GDM1 (cell line): ENCODE measurements around the gene GATAD2A.
"Not testable (repeated sequence)": the region's sequence is repeated elsewhere in the genome, so short reads cannot be mapped to it uniquely, and the experiment has no call there.

Experiments used
- DNase-seq: peaks from one replicate; lab custom pipeline; 2025; lab: John Stamatoyannopoulos, UW

The GATAD2A gene

GRCh38 chr19:19404879-19405860 lies at the start of gene GATAD2A:
TSS of gene GATAD2A (plus strand) at chr19:19405675. CDS start at chr19:19465346, 59,671 bp downstream.
- peak; percentile 88 for DNase-seq

GRCh38 chr19:19356500-19356899 lies 49.0 kb upstream of the GATAD2A start:
- no peak for DNase-seq

DNA sequence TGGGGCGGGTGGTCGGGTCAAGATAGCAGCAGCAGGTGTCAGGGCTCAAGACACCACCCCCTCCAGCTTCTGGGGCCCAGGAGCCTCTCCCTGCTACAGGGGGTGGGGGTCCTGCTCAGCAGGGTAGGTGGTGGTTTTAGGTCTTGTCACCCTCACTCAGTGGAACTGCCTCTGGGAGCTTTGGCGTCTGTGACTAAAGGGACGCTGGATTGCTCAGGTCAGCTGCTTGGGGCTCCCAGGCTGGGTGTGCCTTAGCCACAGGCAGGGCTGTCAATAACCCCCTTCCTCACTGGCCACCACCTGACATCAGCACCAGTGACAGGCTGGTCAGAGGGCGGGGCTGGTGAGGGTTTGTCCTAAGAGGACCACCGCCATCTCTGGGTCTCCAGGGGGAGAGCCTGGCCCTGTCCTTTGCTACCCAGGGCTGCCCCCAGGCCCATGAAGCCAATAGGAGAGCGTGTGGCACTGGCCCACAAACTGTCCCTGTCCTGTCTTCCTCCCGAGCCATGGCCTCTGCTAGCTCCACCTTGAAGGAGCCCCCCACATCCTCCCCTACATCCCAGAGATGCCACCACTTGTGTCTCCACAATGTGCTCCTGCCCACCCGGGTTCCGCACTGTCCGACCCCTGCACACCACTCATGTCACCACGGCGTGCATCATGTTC lies 48.4 kb upstream of the GATAD2A start:
- DNase-seq, result no peak

- DNase-seq, result peak; percentile 36
These were observed 44.3 kb upstream of the GATAD2A start for GRCh38 chr19:19361075-19361594.

- DNase-seq, result no peak
These were observed 43.4 kb upstream of the GATAD2A start for GRCh38 chr19:19362075-19362474.

GRCh38 chr19:19366434-19367396 lies 38.8 kb upstream of the GATAD2A start:
- peak; percentile 62 for DNase-seq

- DNase-seq, result no peak
These were observed 37.4 kb upstream of the GATAD2A start for GRCh38 chr19:19368087-19368486.

- no peak for DNase-seq
These were observed 34.4 kb upstream of the GATAD2A start for GRCh38 chr19:19371059-19371458.

DNA sequence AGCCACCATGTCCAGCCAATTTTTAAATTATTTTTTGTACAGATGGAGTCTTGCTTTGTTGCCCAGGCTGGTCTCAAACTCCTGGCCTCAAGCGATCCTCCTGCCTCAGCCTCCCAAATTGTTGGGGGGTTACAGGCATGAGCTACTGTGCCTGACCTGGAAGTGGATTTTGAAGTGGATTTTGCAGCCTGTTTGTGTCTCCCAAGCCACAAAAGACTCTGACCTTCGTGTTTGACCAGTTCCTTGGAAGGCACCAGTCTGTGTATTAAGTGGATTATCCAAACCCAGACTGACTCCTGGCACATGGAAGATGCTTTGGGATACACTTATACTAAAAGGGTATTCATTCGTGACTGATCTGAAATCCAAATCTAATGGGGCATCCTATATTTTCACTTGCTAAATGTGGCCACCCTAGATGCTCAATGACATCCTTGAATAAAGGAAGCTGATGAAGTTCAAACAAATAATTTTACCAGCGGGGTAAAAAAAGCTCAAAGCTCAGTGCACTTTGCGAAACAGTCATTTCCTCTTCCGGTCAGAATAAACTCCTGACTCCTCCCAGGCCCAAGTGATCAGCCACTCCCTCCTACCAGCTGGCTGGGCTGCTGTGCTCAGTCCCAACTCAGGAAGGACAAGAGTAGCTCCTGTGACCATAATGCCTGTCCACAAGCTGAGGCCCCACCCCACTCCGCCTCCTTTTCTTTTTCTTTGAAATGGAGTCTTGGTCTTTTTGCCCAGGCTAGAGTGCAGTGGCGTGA lies 32.6 kb upstream of the GATAD2A start:
- DNase-seq, result peak; percentile 69

- no peak for DNase-seq
These were observed 25.9 kb upstream of the GATAD2A start for GRCh38 chr19:19379527-19379926.

GRCh38 chr19:19380316-19380715 lies 25.2 kb upstream of the GATAD2A start:
- DNase-seq, result not testable (repeated sequence)

DNA sequence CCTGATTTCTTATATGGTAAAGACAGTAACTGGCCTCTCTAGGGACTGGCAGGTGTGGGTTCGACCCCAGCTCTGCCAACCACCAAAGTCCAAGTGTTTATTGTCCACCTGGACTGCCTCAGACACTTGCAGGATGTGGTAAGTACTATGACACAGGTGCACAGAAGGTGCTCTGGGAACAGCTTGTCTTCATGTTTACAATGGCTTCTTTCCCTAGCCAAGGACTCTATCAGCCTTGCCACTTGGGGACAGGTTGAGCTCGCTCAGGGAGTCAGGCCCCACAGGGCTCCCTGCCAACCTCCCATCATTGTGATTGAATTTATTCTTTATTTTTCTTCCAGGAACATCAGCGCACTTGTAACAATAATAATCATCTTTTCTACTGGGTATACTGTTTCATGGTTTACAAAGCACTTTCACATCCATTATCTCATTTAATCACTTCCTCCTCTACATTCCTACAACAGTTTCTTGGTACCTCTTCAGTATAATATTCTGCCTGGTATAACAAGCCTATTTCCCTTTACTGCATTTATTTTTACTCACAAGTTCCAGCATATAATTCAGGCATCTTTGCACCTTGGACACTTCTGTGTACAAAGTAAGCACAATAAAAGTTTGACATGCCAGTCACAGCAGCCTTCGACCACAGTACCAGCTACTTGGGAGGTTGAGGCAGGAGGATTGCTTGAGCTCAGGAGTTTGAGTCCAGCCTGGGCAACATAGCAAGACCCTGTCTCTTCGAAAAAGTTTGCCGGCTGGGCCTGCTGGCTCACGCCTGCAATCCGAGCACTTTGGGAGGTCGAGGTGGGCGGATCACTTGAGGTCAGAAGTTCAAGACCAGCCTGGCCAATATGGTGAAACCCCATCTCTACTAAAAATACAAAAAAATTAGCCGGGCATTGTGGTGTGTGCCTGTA lies 24.2 kb upstream of the GATAD2A start:
- no peak for DNase-seq

DNA sequence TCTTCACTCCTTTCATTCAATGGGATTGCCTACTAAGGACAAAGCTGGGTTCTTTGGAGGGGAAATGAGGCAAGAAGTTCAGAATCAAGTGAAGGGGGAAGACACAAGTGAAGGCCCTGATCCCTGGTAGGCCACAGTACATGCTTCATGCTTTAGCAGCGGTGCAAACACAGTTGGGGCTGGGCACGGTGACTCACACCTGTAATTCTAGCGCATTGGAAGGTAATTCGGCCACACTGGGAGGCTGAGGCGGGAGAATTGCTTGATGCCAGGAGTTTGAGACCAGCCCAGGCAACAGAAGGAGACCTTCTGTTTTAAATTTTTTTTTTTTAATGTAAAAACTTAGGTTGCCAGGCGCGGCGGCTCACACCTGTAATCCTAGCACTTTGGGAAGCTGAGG lies 23.4 kb upstream of the GATAD2A start:
- no peak for DNase-seq

GRCh38 chr19:19384486-19384885 lies 21.0 kb upstream of the GATAD2A start:
- no peak for DNase-seq

- peak; percentile 100 for DNase-seq
These were observed 20.2 kb upstream of the GATAD2A start for GRCh38 chr19:19385131-19385895.

DNA sequence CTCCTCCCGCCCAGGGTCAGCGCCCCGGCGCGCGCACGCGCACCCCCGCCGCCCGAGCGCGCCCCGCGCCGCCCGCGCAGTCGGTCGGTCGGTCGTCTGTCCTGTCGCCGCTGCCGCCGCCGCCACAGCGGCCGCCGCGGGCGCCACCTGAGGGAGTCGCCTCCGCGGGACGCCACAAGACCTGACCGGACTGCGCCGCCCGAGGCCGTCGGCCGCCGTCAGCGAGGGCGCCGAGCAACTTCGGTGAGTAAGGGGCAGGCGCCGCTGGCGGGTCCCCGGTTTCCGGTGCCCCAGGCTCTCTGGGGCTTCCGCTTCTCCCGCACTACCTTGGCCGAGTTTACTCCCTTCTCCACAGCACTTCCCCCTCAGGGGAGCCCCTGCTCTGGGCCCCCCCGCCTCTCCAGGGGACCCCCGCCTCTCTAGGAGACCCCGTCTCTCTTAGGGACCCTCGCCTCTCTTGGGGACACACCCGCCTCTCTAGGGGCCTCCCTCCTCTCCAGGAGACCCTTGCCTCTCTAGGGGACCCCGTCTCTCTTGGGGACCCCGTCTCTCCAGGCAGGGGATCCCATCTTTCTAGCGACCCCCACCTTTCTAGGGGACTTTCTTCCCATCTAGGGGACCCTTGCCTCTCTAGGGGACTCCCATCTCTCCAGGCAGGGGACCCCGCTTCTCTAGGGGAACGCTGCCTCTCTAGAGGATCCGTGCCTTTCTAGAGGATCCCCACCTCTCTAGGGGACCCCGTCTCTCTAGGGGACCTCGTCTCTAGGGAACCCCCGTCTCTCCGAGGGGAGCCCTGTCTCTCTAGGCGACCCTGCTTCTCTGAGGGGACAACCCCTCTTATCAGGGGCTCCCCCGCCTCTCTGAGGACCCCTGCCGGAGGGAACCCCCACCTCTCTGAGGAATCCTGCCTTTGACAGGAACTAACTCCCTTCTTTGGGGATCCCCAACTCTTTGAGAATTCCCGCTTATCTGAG lies 19.3 kb upstream of the GATAD2A start:
- no peak for DNase-seq

DNA sequence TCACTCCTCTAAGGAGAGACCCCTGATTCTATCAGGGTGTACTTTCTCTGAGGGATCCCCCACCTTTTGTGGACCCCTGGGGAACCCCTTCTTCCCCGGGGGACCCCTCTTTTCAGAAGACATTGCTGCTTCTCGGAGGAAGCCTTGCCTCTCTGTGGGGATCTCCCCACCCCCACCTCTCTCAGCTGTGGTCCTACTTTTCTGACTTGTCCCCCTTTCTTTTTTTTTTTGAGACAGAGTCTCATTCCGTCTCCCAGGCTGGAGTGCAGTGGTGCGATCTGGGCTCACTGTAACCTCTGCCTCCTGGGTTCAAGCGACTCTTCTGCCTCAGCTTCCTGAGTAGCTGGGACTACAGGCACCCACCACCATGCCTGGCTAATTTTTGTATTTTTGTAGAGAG lies 18.4 kb upstream of the GATAD2A start:
- no peak for DNase-seq
